H1 (cell line): Measurements from ENCODE around the gene SLC6A8. TPM values are rescaled to one million over a fixed set of nuclear protein-coding genes. Genes with fewer than 3 reads are reported as not detected.

ENCODE experiments used
- CTCF ChIA-PET: fragments of 300-600 bp; sonication (Branson Sonifier 250); formaldehyde crosslinking; loops from one replicate; lab custom pipeline; 2021; ENCODE audit not compliant: partially characterized antibody; lab: Charles Lee
- POLR2A ChIA-PET: fragments of 300-600 bp; sonication (Branson Sonifier 250); formaldehyde crosslinking; loops from one replicate; lab custom pipeline; 2021; ENCODE audit warnings: inconsistent platforms; ENCODE audit not compliant: partially characterized antibody; lab: Charles Lee
- DNase-seq, 2 experiments: peaks; one replicate each; pipeline versions ENCODE4 v3.0.0 to v3.0.0-alpha.2; 2010 to 2022; ENCODE audit warnings: low spot score in 2 of 2, low read depth in 1 of 2, mixed read lengths in 1 of 2
- FAIRE-seq: peaks from 2 replicates; lab custom pipeline; 2011; peaks lifted over from hg19 to GRCh38; lab: Jason Lieb, UNC
- H2AFZ ChIP-seq: 2 replicates; pipeline ENCODE4 v1.8.1; 2012; ENCODE audit warnings: low read length, inconsistent platforms
- H2AK5ac ChIP-seq: 2 replicates; pipeline ENCODE4 v1.6.1; 2013; ENCODE audit warnings: low read depth, low read length
- H2BK120ac ChIP-seq: replicated peaks from 2 replicates; pipeline ENCODE3; 2013; ENCODE audit warnings: low read depth, low read length, inconsistent platforms
- H2BK12ac ChIP-seq: 2 replicates; pipeline ENCODE4 v1.6.1; 2013; ENCODE audit warnings: low read depth, low read length
- H2BK15ac ChIP-seq: 2 replicates; pipeline ENCODE4 v1.6.1; 2013; ENCODE audit warnings: low read length
- H2BK20ac ChIP-seq: 2 replicates; pipeline ENCODE4 v1.6.1; 2013; ENCODE audit warnings: low read length
- H2BK5ac ChIP-seq: 2 replicates; pipeline ENCODE4 v1.6.1; 2013; ENCODE audit warnings: low read depth, low read length
- H3K14ac ChIP-seq: 2 replicates; pipeline ENCODE4 v1.6.1; 2013; ENCODE audit warnings: inconsistent platforms; ENCODE audit not compliant: insufficient read length
- H3K18ac ChIP-seq: 2 replicates; pipeline ENCODE4 v1.6.1; 2013; ENCODE audit warnings: low read length; ENCODE audit errors: extremely low read depth
- H3K23ac ChIP-seq: 2 replicates; pipeline ENCODE4 v1.6.1; 2013; ENCODE audit warnings: inconsistent platforms; ENCODE audit not compliant: insufficient read length
- H3K23me2 ChIP-seq: 2 replicates; pipeline ENCODE4 v1.6.1; 2013; ENCODE audit warnings: low read depth, low read length
- H3K27ac ChIP-seq: 2 replicates; pipeline ENCODE4 v1.6.1; 2011; ENCODE audit warnings: low read depth, low read length, inconsistent platforms
- H3K27me3 ChIP-seq, 4 experiments: replicated peaks in 1 of 4; 1 replicate in 1 of 4; 2 replicates in 3 of 4; pipeline versions ENCODE4 v1.6.1 to v1.8.1; 2011 to 2013; ENCODE audit warnings: low read length in 3 of 4, mild to moderate bottlenecking in 3 of 4, inconsistent platforms in 2 of 4, mixed read lengths in 2 of 4, moderate library complexity in 1 of 4; ENCODE audit not compliant: control insufficient read depth in 3 of 4, insufficient read depth in 3 of 4; ENCODE audit errors: extremely low read depth in 1 of 4
- H3K36me3 ChIP-seq, 4 experiments: 2 replicates each; pipeline versions ENCODE4 v1.6.1 to v1.8.1; 2011 to 2013; ENCODE audit warnings: mild to moderate bottlenecking in 4 of 4, low read length in 3 of 4, moderate library complexity in 2 of 4, control low read depth in 1 of 4, inconsistent platforms in 1 of 4; ENCODE audit not compliant: insufficient read depth in 4 of 4, control insufficient read depth in 2 of 4
- H3K4ac ChIP-seq: replicated peaks from 2 replicates; pipeline ENCODE3; 2013; ENCODE audit warnings: low read length, low read depth, mixed read lengths, inconsistent platforms; ENCODE audit not compliant: insufficient read length
- H3K4me1 ChIP-seq, 4 experiments: replicated peaks in 1 of 4; 1 replicate in 1 of 4; 2 replicates in 3 of 4; pipeline versions ENCODE4 v1.6.1 to v1.8.1; 2011 to 2013; ENCODE audit warnings: low read length in 3 of 4, inconsistent platforms in 2 of 4, mixed read lengths in 1 of 4; ENCODE audit not compliant: insufficient read depth in 4 of 4, control insufficient read depth in 3 of 4
- H3K4me2 ChIP-seq, 2 experiments: 2 replicates each; pipeline versions ENCODE4 v1.6.1 to v1.8.1; 2011 to 2013; ENCODE audit warnings: low read depth in 2 of 2, low read length in 2 of 2, control low read depth in 1 of 2, inconsistent platforms in 1 of 2, mild to moderate bottlenecking in 1 of 2; ENCODE audit not compliant: insufficient read depth in 1 of 2
- H3K4me3 ChIP-seq, 4 experiments: fragments of 200-600, 300-600 bp in 1 of 4; sonication (generic), shearing (Covaris generic), sonication (Bioruptor Twin) in 1 of 4; 2 replicates each; pipeline versions ENCODE4 v1.5.1 to v1.8.1; 2011 to 2016; ENCODE audit warnings: low read length in 4 of 4, low read depth in 3 of 4, control low read depth in 2 of 4, inconsistent platforms in 2 of 4, mild to moderate bottlenecking in 2 of 4, mixed read lengths in 1 of 4, moderate library complexity in 1 of 4; ENCODE audit not compliant: insufficient read depth in 2 of 4; ENCODE audit errors: extremely low read depth in 1 of 4
- H3K56ac ChIP-seq: replicated peaks from 2 replicates; pipeline ENCODE3; 2013; ENCODE audit warnings: low read depth, mild to moderate bottlenecking, mixed read lengths, low read length, inconsistent platforms; ENCODE audit not compliant: insufficient read length
- H3K79me1 ChIP-seq: 2 replicates; pipeline ENCODE4 v1.6.1; 2013; ENCODE audit warnings: low read depth, low read length, control low read depth
- H3K79me2 ChIP-seq, 2 experiments: 2 replicates each; pipeline versions ENCODE4 v1.6.1 to v1.8.1; 2012 to 2013; ENCODE audit warnings: low read length in 2 of 2, mild to moderate bottlenecking in 2 of 2, inconsistent platforms in 1 of 2; ENCODE audit not compliant: insufficient read depth in 2 of 2, control insufficient read depth in 1 of 2
- H3K9ac ChIP-seq, 4 experiments: replicated peaks in 1 of 4; 1 replicate in 1 of 4; 2 replicates in 3 of 4; pipeline versions ENCODE4 v1.6.1 to v1.8.1; 2011 to 2013; ENCODE audit warnings: low read depth in 3 of 4, low read length in 3 of 4, control low read depth in 2 of 4, mild to moderate bottlenecking in 2 of 4, moderate library complexity in 2 of 4, inconsistent platforms in 1 of 4; ENCODE audit errors: extremely low read depth in 1 of 4
- H3K9me3 ChIP-seq, 2 experiments: 2 replicates each; pipeline versions ENCODE4 v1.6.1 to v1.8.1; 2012 to 2013; ENCODE audit warnings: mild to moderate bottlenecking in 2 of 2, moderate library complexity in 2 of 2, control low read depth in 1 of 2, inconsistent platforms in 1 of 2, low read depth in 1 of 2, low read length in 1 of 2, mixed read lengths in 1 of 2; ENCODE audit not compliant: insufficient read depth in 2 of 2
- H4K20me1 ChIP-seq, 2 experiments: replicated peaks in 1 of 2; 2 replicates each; pipeline versions ENCODE3 to v1.8.1; 2011 to 2013; ENCODE audit warnings: inconsistent platforms in 2 of 2, low read length in 2 of 2, mild to moderate bottlenecking in 1 of 2; ENCODE audit not compliant: insufficient read depth in 2 of 2, control insufficient read depth in 1 of 2
- H4K5ac ChIP-seq: 2 replicates; pipeline ENCODE4 v1.6.1; 2013; ENCODE audit warnings: low read length, low read depth, mixed read lengths, inconsistent platforms; ENCODE audit not compliant: insufficient read length
- H4K8ac ChIP-seq: 2 replicates; pipeline ENCODE4 v1.8.0; 2013; ENCODE audit warnings: mild to moderate bottlenecking, moderate library complexity, low read length, inconsistent platforms; ENCODE audit not compliant: insufficient read depth; ENCODE audit errors: extremely low read depth
- H4K91ac ChIP-seq: replicated peaks from 2 replicates; pipeline ENCODE3; 2013; ENCODE audit warnings: low read length, mixed read lengths, inconsistent platforms; ENCODE audit not compliant: insufficient read length
- CTCF ChIP-seq, 3 experiments: IDR thresholded peaks; 1 replicate in 2 of 3; 2 replicates in 1 of 3; pipeline versions ENCODE4 v1.5.1 to v1.6.1; 2011; ENCODE audit warnings: low read length in 3 of 3, mild to moderate bottlenecking in 3 of 3, inconsistent platforms in 2 of 3, low read depth in 1 of 3, moderate library complexity in 1 of 3; ENCODE audit not compliant: insufficient read depth in 1 of 3; ENCODE audit errors: control extremely low read depth in 1 of 3
- NRF1 ChIP-seq: IDR thresholded peaks from 2 replicates; pipeline ENCODE4 v1.6.1; 2011; ENCODE audit warnings: mild to moderate bottlenecking, low read depth, low read length, improper control_type of control experiment
- WGBS, 2 experiments: shearing (Covaris generic) in 1 of 2; methylation state at CpG; one replicate each; pipeline versions ENCODE4 v1.1.6 to v1.1.7; 2013 to 2015; ENCODE audit warnings: low lambda C conversion rate in 2 of 2, mixed read lengths in 2 of 2, inconsistent platforms in 1 of 2, low coverage in 1 of 2, missing lambda C conversion rate in 1 of 2; ENCODE audit not compliant: insufficient replicate concordance in 2 of 2, insufficient coverage in 1 of 2, insufficient read length in 1 of 2; ENCODE audit errors: extremely low coverage in 1 of 2, missing lambda C conversion rate in 1 of 2; 5-methylcytosine and 5-hydroxymethylcytosine counted together
- polyA plus RNA-seq, 7 experiments: library from polyadenylated mRNA; depleted of rRNA in 3 of 7; stranded (reverse) in 5 of 7; unstranded in 2 of 7; fragments of >200 nt in 5 of 7; fragments of 200-250 nt in 2 of 7; gene quantifications; 1 replicate in 5 of 7; 2 replicates in 1 of 7; 4 replicates in 1 of 7; pipeline versions ENCODE4 v1.2.1 to v1.2.3, GENCODE V29; 2011 to 2013; ENCODE audit warnings: missing spikeins in 2 of 7, mixed read lengths in 2 of 7
- total RNA-seq: library from RNA; stranded (reverse); fragmentation: NEBNext Ultra II Directional; extraction: Animal tissue kit (Norgen Biotek cat#: 25700); gene quantifications from 2 replicates; pipeline ENCODE4 v1.2.1, GENCODE V29; 2021

SLC6A8 gene
- total and polyA plus RNA-seq, 2 of the 8 experiments (the other 6 are each of a cell fraction or from before 2014, with no cell fraction given), result 87.7 to 94.7 TPM

DNA sequence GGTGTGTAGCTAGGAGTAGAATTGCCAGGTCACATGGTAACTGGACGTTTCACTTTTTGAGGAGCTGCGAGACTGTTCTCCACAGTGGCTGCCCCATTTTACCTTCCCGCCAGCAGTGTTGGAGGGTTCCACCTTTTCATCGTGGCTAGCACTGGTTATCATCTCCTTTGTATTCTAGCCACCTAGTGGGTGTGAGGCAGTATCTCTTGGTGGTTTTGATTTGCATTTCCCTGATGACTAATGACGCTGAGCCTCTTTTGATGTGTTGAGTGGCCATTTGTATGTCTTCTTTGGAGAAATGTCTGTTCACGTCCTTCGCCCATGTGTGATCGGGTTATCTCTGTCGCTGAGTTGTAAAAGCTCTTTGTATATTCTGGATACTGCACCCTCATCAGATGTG lies 47.5 kb downstream of the SLC6A8 start:
- no peaks in the 10 kb centered on the region for H3K79me2 ChIP-seq
- H2BK12ac ChIP-seq, result no peak overlapping the region
- H3K9ac ChIP-seq, result no peak overlapping the region
- no peak overlapping the region for H2BK15ac ChIP-seq
- no peak overlapping the region for H3K14ac ChIP-seq
- no peak overlapping the region for H3K4me3 ChIP-seq
- no peaks in the 10 kb centered on the region for H3K36me3 ChIP-seq
- H2AFZ ChIP-seq, result no peak overlapping the region
- no peak overlapping the region for H2BK5ac ChIP-seq
- no peak overlapping the region for H4K8ac ChIP-seq
- no peaks in the 10 kb centered on the region for H3K9me3 ChIP-seq
- WGBS, 2 experiments, result 80% methylated on average over 9 of the region's 9 CpGs; no CpG with 5 or more reads in 1 of the 2 experiments
- no peak overlapping the region for H2BK20ac ChIP-seq
- no peak for FAIRE-seq
- H4K91ac ChIP-seq, result no peak overlapping the region
- no peak overlapping the region for H2BK120ac ChIP-seq
- no peaks in the 10 kb centered on the region for H3K79me1 ChIP-seq
- no peak overlapping the region for H3K56ac ChIP-seq
- H2AK5ac ChIP-seq, result no peak overlapping the region
- TF ChIP-seq NRF1 (no peak), CTCF (IDR thresholded peaks at IDR 0.05; ENCODE audit: control extremely low read depth in 1 of 3, insufficient read depth in 1 of 3, low read depth in 1 of 3, low read length in 3 of 3) (peak in 1 of 3 experiments; percentile 25; a peak in 1 of 4 replicates)
- no peak overlapping the region for H3K27ac ChIP-seq
- CTCF ChIA-PET, result interaction anchor here (1.2 to 1.6 kb wide), 2 partner anchors 27 to 171 kb away, joined by 3 read pairs; no protein-coding TSS in a partner anchor
- H4K20me1 ChIP-seq, result no peaks in the 10 kb centered on the region
- 0 out of 4 replicates have a peak overlapping the region, but pooled peaks of 1 of the 2 experiments have one; percentile 2 for H3K4me2 ChIP-seq
- DNase-seq, result no peak
- no peak overlapping the region for H3K4ac ChIP-seq
- H3K4me1 ChIP-seq, result peaks cover 0 to 4% (median 0%) of the 10 kb centered on the region in 4 experiments; a peak in 3 of 7 replicates
- POLR2A ChIA-PET, result interaction anchor here (2.4 kb wide), 1 partner anchor 15 kb away, joined by 5 read pairs; no protein-coding TSS in a partner anchor
- no peak overlapping the region for H3K23ac ChIP-seq
- no peaks in the 10 kb centered on the region for H3K27me3 ChIP-seq
- H3K23me2 ChIP-seq, result no peaks in the 10 kb centered on the region
- H3K18ac ChIP-seq, result no peak overlapping the region
- no peak overlapping the region for H4K5ac ChIP-seq
